ENCODE data around the gene DNM3. TPM values are rescaled to one million over a fixed set of nuclear protein-coding genes. Genes with fewer than 3 reads are reported as not detected.

The DNM3 gene
- total RNA-seq, 1 experiment from 2014 or later, result 0.71 TPM

DNA sequence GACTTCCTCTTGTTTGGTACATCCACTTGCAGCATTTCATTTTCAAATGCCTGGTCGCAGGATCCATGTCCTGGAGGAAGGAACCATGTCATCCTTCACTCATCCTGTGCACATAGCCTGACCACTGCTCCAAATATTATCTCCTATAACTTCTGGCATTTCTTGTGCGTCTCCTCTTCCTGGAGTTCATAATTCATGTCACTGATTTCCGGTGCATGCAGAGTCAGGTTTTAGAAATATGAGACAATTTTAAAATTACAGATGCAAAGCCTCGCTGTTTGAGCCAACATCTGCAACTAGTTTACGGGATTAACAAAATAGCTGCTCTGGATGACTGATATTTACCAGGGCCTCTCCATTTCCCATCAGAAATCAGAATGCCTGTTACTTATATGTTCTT is 268.1 kb downstream of the DNM3 start:
- intact Hi-C loops (cut with micrococcal nuclease; ENCODE audit: unreplicated experiment), result loop anchor here (2.0 kb wide), 1 partner anchor 35 kb away; no protein-coding TSS in a partner anchor
- peak; percentile 96 for DNase-seq (ENCODE audit: low spot score)
- no peak for TF ChIP-seq EZH2 (IDR thresholded peaks at IDR 0.05; ENCODE audit: borderline replicate concordance, low read depth, low read length, poor library complexity, severe bottlenecking)
- TF ChIP-seq, protein P1, sequence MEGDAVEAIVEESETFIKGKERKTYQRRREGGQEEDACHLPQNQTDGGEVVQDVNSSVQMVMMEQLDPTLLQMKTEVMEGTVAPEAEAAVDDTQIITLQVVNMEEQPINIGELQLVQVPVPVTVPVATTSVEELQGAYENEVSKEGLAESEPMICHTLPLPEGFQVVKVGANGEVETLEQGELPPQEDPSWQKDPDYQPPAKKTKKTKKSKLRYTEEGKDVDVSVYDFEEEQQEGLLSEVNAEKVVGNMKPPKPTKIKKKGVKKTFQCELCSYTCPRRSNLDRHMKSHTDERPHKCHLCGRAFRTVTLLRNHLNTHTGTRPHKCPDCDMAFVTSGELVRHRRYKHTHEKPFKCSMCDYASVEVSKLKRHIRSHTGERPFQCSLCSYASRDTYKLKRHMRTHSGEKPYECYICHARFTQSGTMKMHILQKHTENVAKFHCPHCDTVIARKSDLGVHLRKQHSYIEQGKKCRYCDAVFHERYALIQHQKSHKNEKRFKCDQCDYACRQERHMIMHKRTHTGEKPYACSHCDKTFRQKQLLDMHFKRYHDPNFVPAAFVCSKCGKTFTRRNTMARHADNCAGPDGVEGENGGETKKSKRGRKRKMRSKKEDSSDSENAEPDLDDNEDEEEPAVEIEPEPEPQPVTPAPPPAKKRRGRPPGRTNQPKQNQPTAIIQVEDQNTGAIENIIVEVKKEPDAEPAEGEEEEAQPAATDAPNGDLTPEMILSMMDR (conservative IDR thresholded peaks at IDR 0.05; ENCODE audit: low read depth, low read length), result no peak
- Histone ChIP-seq H3K27me3 (replicated peaks; ENCODE audit: insufficient read depth, low read depth, low read length, poor library complexity) (no peaks in the 10 kb centered on the region), H3K9me3 (ENCODE audit: low read depth, low read length, poor library complexity, severe bottlenecking) (no peaks in the 10 kb centered on the region), H3K36me3 (ENCODE audit: insufficient read depth, low read length, poor library complexity, severe bottlenecking) (no peaks in the 10 kb centered on the region), H3K4me1 (ENCODE audit: insufficient read depth, low read length, poor library complexity, severe bottlenecking) (peaks cover 64% of the 10 kb centered on the region), H3K27ac (ENCODE audit: low read depth, low read length, poor library complexity, severe bottlenecking) (peak overlapping the region; percentile 90), H3K4me3 (ENCODE audit: low read depth, low read length, poor library complexity, severe bottlenecking) (no peak overlapping the region)
- ChIA-PET POLR2A (ENCODE audit: low non-redundant PET) (interaction anchor here (0.5 to 0.9 kb wide), 2 partner anchors 234 to 438 kb away, joined by 3 to 7 read pairs; no protein-coding TSS in a partner anchor), CTCF (no interaction called here)
- BruUV-seq (replicated peaks), result no TSS peak

DNA sequence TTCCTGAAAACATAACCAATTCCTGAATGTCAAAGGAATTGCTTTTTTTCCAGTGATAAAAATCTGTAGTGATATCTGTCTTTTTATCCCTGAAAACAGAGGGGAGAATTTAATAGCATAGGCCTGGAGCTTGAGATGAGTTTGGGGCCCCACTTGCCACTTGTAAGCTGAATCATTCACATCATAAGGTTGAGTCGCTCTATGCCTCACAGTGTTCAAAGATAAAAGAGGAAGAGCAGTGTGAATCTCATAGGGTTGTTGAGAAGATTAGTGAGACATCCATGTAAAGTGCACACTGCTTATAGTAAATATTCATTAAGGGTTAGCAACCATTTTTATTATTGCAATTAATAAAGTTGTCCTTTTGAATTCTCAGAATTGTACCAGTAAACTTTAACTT is 271.3 kb downstream of the DNM3 start:
- BruUV-seq (replicated peaks), result no TSS peak
- intact Hi-C loops (cut with micrococcal nuclease; ENCODE audit: unreplicated experiment), result no loop called here
- peaks cover 72% of the 10 kb centered on the region for H3K4me1 ChIP-seq (ENCODE audit: insufficient read depth, low read length, poor library complexity, severe bottlenecking)
- CTCF ChIA-PET, result interaction anchor here (0.5 to 1.1 kb wide), 2 partner anchors 287 to 618 kb away, joined by 4 to 5 read pairs; no protein-coding TSS in a partner anchor
- no peaks in the 10 kb centered on the region for H3K36me3 ChIP-seq (ENCODE audit: insufficient read depth, low read length, poor library complexity, severe bottlenecking)
- TF ChIP-seq, protein P1 (conservative IDR thresholded peaks at IDR 0.05; ENCODE audit: low read depth, low read length), result no peak
- TF ChIP-seq EZH2 (IDR thresholded peaks at IDR 0.05; ENCODE audit: borderline replicate concordance, low read depth, low read length, poor library complexity, severe bottlenecking), result no peak
- H3K4me3 ChIP-seq (ENCODE audit: low read depth, low read length, poor library complexity, severe bottlenecking), result no peak overlapping the region
- no peak for DNase-seq (ENCODE audit: low spot score)
- peak overlapping the region; percentile 39 for H3K27ac ChIP-seq (ENCODE audit: low read depth, low read length, poor library complexity, severe bottlenecking)
- no peaks in the 10 kb centered on the region for H3K9me3 ChIP-seq (ENCODE audit: low read depth, low read length, poor library complexity, severe bottlenecking)
- no peaks in the 10 kb centered on the region for H3K27me3 ChIP-seq (replicated peaks; ENCODE audit: insufficient read depth, low read depth, low read length, poor library complexity)
- POLR2A ChIA-PET (ENCODE audit: low non-redundant PET), result no interaction called here

DNA sequence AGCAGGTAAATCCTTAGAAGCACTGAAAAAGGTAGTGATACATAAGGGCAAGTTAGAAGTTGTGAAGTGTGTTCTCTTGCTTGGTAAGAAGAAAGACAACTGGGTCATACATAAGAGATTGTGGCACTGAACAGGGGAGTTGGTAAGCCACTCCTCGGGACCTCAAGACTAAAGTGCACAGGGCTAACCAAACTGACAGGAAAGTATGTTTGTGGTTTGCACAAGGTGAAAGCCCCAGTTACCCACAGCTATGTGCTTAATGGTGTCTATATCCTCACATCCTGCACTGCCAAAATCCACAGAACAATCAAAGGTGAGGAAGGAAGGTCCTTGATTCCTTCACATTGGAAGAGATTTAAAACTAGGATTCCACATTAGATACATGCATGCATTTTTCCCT is 276.5 kb downstream of the DNM3 start:
- no TSS peak for BruUV-seq (replicated peaks)
- H3K4me3 ChIP-seq (ENCODE audit: low read depth, low read length, poor library complexity, severe bottlenecking), result no peak overlapping the region
- ChIA-PET CTCF (no interaction called here), POLR2A (ENCODE audit: low non-redundant PET) (no interaction called here)
- no peaks in the 10 kb centered on the region for H3K36me3 ChIP-seq (ENCODE audit: insufficient read depth, low read length, poor library complexity, severe bottlenecking)
- H3K4me1 ChIP-seq (ENCODE audit: insufficient read depth, low read length, poor library complexity, severe bottlenecking), result peaks cover 49% of the 10 kb centered on the region
- H3K27me3 ChIP-seq (replicated peaks; ENCODE audit: insufficient read depth, low read depth, low read length, poor library complexity), result no peaks in the 10 kb centered on the region
- no peak overlapping the region for H3K27ac ChIP-seq (ENCODE audit: low read depth, low read length, poor library complexity, severe bottlenecking)
- H3K9me3 ChIP-seq (ENCODE audit: low read depth, low read length, poor library complexity, severe bottlenecking), result no peaks in the 10 kb centered on the region
- no peak for DNase-seq (ENCODE audit: low spot score)
- TF ChIP-seq, protein P1 (conservative IDR thresholded peaks at IDR 0.05; ENCODE audit: low read depth, low read length), result no peak
- TF ChIP-seq EZH2 (IDR thresholded peaks at IDR 0.05; ENCODE audit: borderline replicate concordance, low read depth, low read length, poor library complexity, severe bottlenecking), result no peak
- intact Hi-C loops (cut with micrococcal nuclease; ENCODE audit: unreplicated experiment), result no loop called here

Data from A673 (cell line).